ENCODE results near the gene TOB2. TPM values are rescaled to one million over a fixed set of nuclear protein-coding genes. Genes with fewer than 3 reads are reported as not detected.
A peak's percentile ranks its signal among the peaks of the same experiment; 100 is the strongest.

TOB2 gene
- total and polyA plus RNA-seq, 7 donors: 13.2 to 38.2 (median 29.6) TPM

GRCh38 chr22:41415554-41415953 lies 31.0 kb downstream of the TOB2 start:
- WGBS, 2 donors: 76 to 86% methylated on average over 4 of the region's 4 CpGs
- TF ChIP-seq POLR2A (IDR thresholded peaks at IDR 0.05): no peak
- TF ChIP-seq EP300 (IDR thresholded peaks at IDR 0.05): no peak
- no peak for TF ChIP-seq POLR2AphosphoS5 (IDR thresholded peaks at IDR 0.05)
- TF ChIP-seq CTCF (IDR thresholded peaks at IDR 0.05): no peak
- Histone ChIP-seq H3K27me3 (no peaks in the 10 kb centered on the region), H3K9me3 (no peaks in the 10 kb centered on the region), H3K36me3 (no peaks in the 10 kb centered on the region), H3K27ac (peak overlapping the region; percentile 93 to 98 (median 98)), H3K4me3 (no peak overlapping the region), H3K4me1 (peaks cover 0 to 81% (median 71%) of the 10 kb centered on the region in 4 donors)
- no peak for DNase-seq
- intact Hi-C loops (cut with DNase I): no loop called here

- DNase-seq: peak; percentile 90
- Histone ChIP-seq H3K4me1 (peaks cover 0 to 61% (median 55%) of the 10 kb centered on the region in 4 donors), H3K27me3 (no peaks in the 10 kb centered on the region), H3K36me3 (no peaks in the 10 kb centered on the region), H3K4me3 (no peak overlapping the region), H3K27ac (peak overlapping the region; percentile 93 to 98 (median 98)), H3K9me3 (no peaks in the 10 kb centered on the region)
- WGBS, 2 donors: 90% methylated on average over 11 of the region's 11 CpGs
- TF ChIP-seq POLR2AphosphoS5 (IDR thresholded peaks at IDR 0.05) (peak; percentile 86 to 95 (median 90)), CTCF (IDR thresholded peaks at IDR 0.05) (no peak), EP300 (IDR thresholded peaks at IDR 0.05) (peak; percentile 69 to 97 (median 92)), POLR2A (IDR thresholded peaks at IDR 0.05) (peak; percentile 21 to 29)
- intact Hi-C loops (cut with DNase I): no loop called here
Measured at GRCh38 chr22:41411021-41411851, 35.4 kb downstream of the TOB2 start.

DNA sequence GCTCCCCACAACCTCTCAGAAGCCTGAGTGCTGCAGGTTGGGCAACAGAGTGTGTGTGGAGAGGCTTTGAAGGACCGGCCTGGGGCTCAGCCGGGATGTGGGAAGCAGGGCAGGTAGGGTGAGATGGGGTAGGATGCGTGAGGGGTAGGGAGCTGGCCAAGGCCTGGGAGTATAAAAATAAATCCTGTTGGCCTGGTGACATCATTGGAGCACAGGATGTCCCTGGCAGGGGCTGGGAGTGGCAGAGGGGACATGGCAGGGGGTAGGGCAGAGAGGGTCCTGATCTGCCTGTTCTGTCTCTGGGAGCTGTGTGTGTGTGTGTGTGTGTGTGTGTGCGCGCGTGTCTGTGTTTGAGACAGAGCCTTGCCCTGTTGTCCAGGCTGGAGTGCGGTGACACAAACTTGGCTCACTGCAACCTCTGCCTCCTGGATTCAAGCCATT lies 36.3 kb downstream of the TOB2 start:
- DNase-seq: peak; percentile 88
- H3K4me1 ChIP-seq: peaks cover 0 to 52% (median 48%) of the 10 kb centered on the region in 4 donors
- H3K9me3 ChIP-seq: no peaks in the 10 kb centered on the region
- intact Hi-C loops (cut with DNase I): no loop called here
- no peaks in the 10 kb centered on the region for H3K36me3 ChIP-seq
- TF ChIP-seq EP300 (IDR thresholded peaks at IDR 0.05): peak; percentile 80 to 98 (median 94)
- no peak for TF ChIP-seq POLR2A (IDR thresholded peaks at IDR 0.05)
- peak; percentile 64 to 80 (median 74) for TF ChIP-seq POLR2AphosphoS5 (IDR thresholded peaks at IDR 0.05)
- TF ChIP-seq CTCF (IDR thresholded peaks at IDR 0.05): no peak
- peak overlapping the region; percentile 93 to 98 (median 98) for H3K27ac ChIP-seq
- WGBS, 2 donors: 74 to 77% methylated on average over 7 of the region's 7 CpGs
- no peaks in the 10 kb centered on the region for H3K27me3 ChIP-seq
- H3K4me3 ChIP-seq: no peak overlapping the region

DNA sequence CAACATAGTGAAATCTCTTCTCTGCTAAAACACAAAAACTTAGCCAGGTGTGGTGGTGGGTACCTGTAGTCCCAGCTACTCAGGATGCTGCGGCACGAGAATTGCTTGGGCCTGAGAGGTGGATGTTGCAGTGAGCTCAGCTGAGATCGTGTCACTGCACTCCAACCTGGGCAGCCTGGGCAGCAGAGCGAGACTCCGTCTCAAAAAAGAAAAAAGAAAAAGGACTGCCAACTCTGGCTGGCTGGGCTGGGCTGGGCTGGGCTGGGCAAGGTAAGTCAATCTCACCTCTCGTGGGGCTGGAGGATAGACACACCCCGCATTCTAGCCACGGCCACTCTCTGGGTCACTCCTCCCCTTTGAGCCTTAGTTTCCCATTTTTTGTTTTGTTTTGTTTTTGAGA lies 37.9 kb downstream of the TOB2 start:
- H3K9me3 ChIP-seq: no peaks in the 10 kb centered on the region
- TF ChIP-seq POLR2AphosphoS5 (IDR thresholded peaks at IDR 0.05): no peak
- TF ChIP-seq EP300 (IDR thresholded peaks at IDR 0.05): no peak
- no peak for TF ChIP-seq POLR2A (IDR thresholded peaks at IDR 0.05)
- TF ChIP-seq CTCF (IDR thresholded peaks at IDR 0.05): no peak
- peaks cover 0 to 48% (median 44%) of the 10 kb centered on the region in 4 donors for H3K4me1 ChIP-seq
- DNase-seq: no peak
- no peak overlapping the region for H3K4me3 ChIP-seq
- H3K27ac ChIP-seq: peak overlapping the region; percentile 93 to 98 (median 98)
- intact Hi-C loops (cut with DNase I): loop anchor here (10.0 kb wide), 1 partner anchor 186 kb away; no protein-coding TSS in a partner anchor
- H3K36me3 ChIP-seq: no peaks in the 10 kb centered on the region
- WGBS, 2 donors: 60 to 84% methylated on average over 8 of the region's 8 CpGs
- H3K27me3 ChIP-seq: no peaks in the 10 kb centered on the region
